GM19043 (cell line): ENCODE results near the gene AASDH.
"Not testable (repeated sequence)": the region's sequence is repeated elsewhere in the genome, so short reads cannot be mapped to it uniquely, and the experiment has no call there.

Experiments used
- ATAC-seq: cut with Tn5 transposase; IDR thresholded peaks from one replicate; pipeline ENCODE4 v1.9.1; 2021; ENCODE audit warnings: low read depth; ENCODE audit not compliant: unreplicated experiment

Gene AASDH

GRCh38 chr4:56391270-56391669, 4.0 kb upstream of the AASDH start:
- no peak for ATAC-seq

- no peak for ATAC-seq
Measured at GRCh38 chr4:56389558-56389957, 2.3 kb upstream of the AASDH start.

GRCh38 chr4:56388306-56388705, 1.0 kb upstream of the AASDH start:
- ATAC-seq, result no peak

GRCh38 chr4:56386091-56386490, 1.2 kb downstream of the AASDH start:
- ATAC-seq, result no peak

- no peak for ATAC-seq
Measured at GRCh38 chr4:56375458-56375857, 11.8 kb downstream of the AASDH start.

GRCh38 chr4:56374956-56375355, 12.3 kb downstream of the AASDH start:
- ATAC-seq, result no peak

GRCh38 chr4:56372774-56373173, 14.5 kb downstream of the AASDH start:
- ATAC-seq, result no peak

GRCh38 chr4:56371426-56372220, 15.7 kb downstream of the AASDH start:
- no peak for ATAC-seq

- no peak for ATAC-seq
Measured at GRCh38 chr4:56370377-56370776, 16.9 kb downstream of the AASDH start.

GRCh38 chr4:56362981-56363380, 24.3 kb downstream of the AASDH start:
- not testable (repeated sequence) for ATAC-seq

GRCh38 chr4:56360071-56360470, 27.2 kb downstream of the AASDH start:
- no peak for ATAC-seq

- ATAC-seq, result no peak
Measured at GRCh38 chr4:56356650-56357049, 30.6 kb downstream of the AASDH start.

- ATAC-seq, result no peak
Measured at GRCh38 chr4:56348576-56348975, 38.7 kb downstream of the AASDH start.

- no peak for ATAC-seq
Measured at GRCh38 chr4:56345458-56345857, 41.8 kb downstream of the AASDH start.

- ATAC-seq, result no peak
Measured at GRCh38 chr4:56342746-56343145, 44.5 kb downstream of the AASDH start.

- ATAC-seq, result no peak
Measured at GRCh38 chr4:56330691-56331090, 56.6 kb downstream of the AASDH start.

- ATAC-seq, result no peak
Measured at GRCh38 chr4:56326363-56326762, 60.9 kb downstream of the AASDH start.

- no peak for ATAC-seq
Measured at GRCh38 chr4:56324011-56324610, 63.2 kb downstream of the AASDH start.

GRCh38 chr4:56323327-56323726, 64.0 kb downstream of the AASDH start:
- ATAC-seq, result no peak

GRCh38 chr4:56321251-56321650, 66.0 kb downstream of the AASDH start:
- ATAC-seq, result no peak

- no peak for ATAC-seq
Measured at GRCh38 chr4:56320293-56320692, 67.0 kb downstream of the AASDH start.

- ATAC-seq, result no peak
Measured at GRCh38 chr4:56318555-56318954, 68.7 kb downstream of the AASDH start.
